HG03108 (cell line): ENCODE measurements around the gene TBX2.

Experiments used
- ATAC-seq: cut with Tn5 transposase; IDR thresholded peaks from one replicate; pipeline ENCODE4 v1.9.1; 2021; ENCODE audit warnings: moderate library complexity; ENCODE audit not compliant: unreplicated experiment

Gene TBX2

DNA sequence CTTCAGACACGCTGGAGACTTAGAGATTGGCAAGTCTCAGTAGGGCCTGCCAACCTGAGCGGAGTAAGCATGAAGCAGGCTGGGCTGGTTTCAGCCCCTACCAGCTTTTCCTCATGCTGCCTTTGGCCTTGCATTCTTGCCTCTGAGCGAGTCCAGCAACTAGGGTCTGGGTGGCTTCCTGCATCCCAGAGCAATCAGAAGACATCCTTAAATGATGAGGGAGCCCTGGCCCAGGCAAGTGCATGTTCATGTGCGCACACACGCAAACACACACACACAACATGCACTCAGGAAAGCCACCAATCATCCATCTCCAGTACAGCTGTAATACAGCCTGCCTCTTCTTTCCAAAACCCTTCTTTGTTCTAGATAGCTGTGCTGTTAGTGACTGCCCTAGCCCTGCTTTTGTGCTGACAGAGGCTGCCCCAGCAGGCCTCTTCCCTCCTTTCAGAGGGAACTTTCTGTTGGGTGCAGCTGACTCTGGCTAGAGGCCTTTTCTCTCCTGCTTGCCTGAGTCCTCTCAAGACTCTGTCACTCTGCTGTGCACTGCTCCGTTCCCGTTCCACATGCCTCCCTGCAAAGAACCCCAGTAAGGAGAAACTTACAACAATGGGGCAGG lies 30.7 kb upstream of the TBX2 start:
- ATAC-seq: no peak

GRCh38 chr17:61369751-61370150 lies 29.9 kb upstream of the TBX2 start:
- ATAC-seq: no peak

GRCh38 chr17:61371179-61371578 lies 28.5 kb upstream of the TBX2 start:
- ATAC-seq: no peak

GRCh38 chr17:61371606-61372005 lies 28.0 kb upstream of the TBX2 start:
- no peak for ATAC-seq

DNA sequence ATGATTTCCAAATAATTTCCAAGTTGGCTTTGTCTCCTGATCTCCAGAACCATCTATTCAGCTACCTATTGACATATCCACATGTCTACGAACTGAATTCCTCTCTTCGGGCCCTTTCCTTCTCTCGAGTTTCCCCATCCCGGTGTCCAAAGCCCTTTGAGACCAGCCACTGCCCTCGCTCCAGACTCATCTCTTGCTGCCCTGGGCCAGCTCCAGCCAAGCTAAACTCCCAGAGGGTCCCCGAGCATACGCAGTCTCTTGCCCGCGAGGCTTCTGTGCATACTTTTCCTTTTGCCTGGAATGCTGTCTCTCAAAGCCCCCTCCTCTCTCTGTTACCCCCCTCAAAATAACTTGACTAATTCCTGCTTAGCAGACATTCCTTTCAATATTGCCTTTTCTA lies 27.2 kb upstream of the TBX2 start:
- no peak for ATAC-seq

DNA sequence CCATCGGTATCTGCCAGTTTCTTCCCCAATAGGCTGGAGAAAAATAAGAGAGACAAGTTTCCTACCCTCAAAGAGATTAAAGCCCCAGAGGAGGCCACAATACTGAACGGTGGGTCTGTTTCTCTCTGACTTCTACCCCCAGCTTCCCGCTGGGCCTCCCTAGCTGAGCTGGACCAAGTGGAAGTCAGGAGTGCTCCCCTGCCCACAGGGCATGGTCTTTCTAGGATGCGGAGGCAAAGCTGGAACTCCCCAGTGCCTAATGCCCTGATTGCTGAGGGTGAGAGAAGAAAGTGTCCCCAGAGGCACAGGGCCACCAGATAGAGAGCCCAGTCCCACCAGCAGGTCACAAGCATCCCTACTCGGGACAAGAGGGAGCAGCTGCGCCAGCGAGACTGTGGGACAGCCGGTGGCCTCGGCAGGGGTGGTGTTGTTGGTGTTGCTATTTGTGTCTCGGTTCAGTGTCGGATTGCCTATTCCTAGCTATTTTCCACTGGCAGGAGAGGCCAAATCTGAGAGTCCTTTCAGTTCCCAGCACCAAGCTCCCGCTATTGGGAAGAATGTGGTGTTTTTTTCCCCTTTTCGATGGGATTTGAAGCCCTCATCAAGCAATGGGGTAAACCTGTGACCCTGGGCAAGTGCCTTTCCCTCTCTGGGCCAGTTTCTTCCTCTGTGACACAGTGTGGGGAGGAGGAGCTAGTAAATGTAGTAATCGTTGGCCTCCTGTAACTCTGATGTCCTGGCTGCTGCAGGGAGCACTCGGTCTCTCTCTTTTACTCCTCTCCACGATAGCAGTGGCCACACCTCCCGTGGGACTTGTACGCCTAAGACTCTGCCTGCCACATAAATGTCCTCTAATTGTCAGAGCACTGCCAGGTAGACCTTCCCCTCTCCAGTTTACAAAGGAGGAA lies 22.5 kb upstream of the TBX2 start:
- ATAC-seq: no peak

GRCh38 chr17:61378658-61379456 lies 20.8 kb upstream of the TBX2 start:
- no peak for ATAC-seq

GRCh38 chr17:61379457-61380216 lies 20.0 kb upstream of the TBX2 start:
- no peak for ATAC-seq

GRCh38 chr17:61380217-61380835 lies 19.3 kb upstream of the TBX2 start:
- no peak for ATAC-seq

- no peak for ATAC-seq
Observed at GRCh38 chr17:61380836-61381525, 18.7 kb upstream of the TBX2 start.

DNA sequence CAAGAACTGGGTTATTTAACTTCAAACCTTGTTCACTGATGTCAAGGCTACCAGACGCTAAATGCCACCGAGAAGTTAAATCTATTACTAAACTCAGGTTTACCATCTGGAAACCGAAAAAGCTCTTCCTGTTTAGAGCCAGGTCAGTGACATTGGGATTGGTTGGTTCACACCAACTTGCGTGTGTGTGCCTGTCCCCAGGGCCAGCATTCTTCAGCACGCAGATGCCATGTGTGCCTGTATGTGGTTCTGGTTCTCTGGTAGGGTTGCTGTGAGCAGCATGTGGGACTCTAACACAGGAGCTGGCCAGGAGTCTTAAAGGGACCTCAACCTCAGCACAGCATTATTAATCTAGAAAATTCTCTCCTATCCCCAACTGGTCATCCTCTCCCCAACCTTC lies 18.1 kb upstream of the TBX2 start:
- no peak for ATAC-seq

- ATAC-seq: no peak
Observed at GRCh38 chr17:61382796-61383688, 16.6 kb upstream of the TBX2 start.

GRCh38 chr17:61383689-61384201 lies 15.9 kb upstream of the TBX2 start:
- ATAC-seq: no peak

DNA sequence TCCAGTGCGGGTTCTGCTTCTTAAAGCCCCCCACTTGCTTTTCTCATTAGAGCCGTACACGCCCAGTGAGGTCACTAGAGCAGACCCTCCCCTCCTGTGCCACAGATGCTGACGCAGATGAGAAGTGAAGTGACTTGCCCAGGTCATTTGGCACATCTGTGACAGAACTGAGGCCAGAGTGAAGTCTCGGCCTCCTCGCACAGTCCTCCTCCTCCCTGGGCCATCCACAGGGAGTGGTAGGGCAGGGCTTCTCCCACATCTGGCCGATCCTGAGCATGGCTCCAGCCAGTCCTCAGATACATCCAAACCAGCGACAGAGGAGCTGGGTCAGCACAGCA lies 15.3 kb upstream of the TBX2 start:
- ATAC-seq: no peak

DNA sequence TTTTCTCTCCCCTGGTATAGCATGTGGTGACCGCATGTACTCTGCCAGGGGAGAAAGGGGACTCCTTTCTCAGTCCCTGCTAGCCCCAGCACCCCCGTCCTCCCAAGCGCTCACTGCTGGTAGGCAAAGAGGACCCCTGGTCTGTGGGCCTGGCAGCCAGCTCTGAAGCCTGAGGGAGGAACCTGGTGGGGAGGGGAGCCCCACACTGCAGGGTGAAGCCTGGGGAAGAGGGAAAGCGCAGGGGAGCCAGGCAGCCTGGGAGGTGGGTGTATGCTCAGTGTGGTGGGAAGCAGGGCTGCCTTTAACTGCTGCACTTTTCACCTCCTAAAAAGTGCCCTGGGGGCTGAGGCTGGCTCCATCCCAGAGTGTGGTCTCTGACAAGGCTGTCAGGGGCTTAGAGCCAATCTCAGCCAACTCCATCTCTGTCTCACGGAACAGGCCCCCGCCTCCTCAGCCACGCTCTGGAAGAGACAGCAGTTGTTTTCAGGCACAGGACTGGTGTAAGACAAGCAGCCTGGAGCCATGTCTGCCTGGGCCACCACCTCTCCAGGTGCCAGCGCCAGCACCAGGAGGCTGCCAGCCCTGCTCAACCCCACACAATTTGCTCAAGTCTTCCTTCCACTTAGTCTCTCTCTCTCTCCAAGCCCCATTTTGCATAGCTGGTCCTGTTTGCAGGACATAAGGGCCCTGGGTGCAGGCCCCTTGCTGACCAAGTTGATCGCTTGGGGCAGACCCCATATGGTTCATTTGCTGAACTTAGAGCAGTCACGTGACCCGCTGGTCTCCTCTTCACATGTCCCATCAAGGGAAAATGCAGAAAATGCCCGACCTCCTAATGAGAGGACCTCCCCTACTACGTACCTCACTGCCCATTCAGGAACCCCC lies 14.7 kb upstream of the TBX2 start:
- no peak for ATAC-seq

DNA sequence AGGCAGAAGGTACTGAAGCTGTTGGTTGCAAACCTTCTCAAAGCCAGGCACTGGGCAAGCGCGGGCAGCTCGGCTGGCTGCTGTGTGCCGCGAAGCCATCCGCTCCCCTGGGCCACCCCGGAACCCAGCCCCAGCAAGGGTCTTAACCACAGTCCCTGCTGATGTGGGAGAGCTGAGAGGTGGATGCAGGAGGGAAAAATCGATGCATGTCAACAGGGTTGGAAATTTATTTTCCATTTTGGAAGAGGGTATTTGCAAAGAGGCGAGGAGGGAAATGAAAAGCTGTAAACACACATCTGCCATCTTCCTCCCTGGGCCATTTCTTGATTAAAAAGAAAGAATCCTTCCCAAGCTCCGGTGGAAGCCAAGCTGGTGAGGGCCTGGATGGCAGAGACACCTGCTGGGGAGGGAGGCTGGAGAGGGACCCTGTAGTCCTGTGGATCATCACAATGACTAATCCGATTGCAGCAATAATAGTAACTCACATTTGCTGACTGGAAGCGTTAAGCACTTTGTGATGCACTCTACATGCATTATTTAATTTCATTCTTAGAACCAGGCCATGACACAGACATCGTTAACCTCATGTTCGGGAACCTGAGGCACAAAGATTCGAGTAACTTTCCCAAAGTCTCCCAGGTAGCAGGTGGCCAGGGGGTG lies 13.9 kb upstream of the TBX2 start:
- no peak for ATAC-seq

DNA sequence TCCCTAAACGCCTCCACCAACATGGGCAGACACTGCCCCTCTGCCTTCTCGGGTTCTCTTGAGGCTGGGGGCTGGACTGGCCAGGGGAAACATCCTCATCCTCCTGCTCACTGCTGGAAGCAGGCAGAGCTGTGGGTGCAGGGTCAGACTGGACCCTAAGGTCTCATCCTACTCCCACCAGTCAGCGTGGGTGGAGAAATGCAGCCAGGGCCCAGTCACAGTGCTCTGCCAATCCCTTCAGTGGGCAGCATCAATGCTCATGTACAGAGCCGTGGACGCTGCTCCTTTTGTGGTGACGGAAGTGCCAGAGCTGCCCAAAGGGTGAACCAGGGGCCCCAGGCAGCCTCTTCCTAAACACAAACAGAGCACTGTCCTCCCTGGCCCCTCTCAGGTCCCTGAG lies 13.4 kb upstream of the TBX2 start:
- ATAC-seq: no peak
